Measurements from ENCODE around the gene BACH1.

Gene BACH1

GRCh38 chr21:29299916-29300806 lies 1.4 kb downstream of the BACH1 start:
- POLR2A ChIA-PET (ENCODE audit: low non-redundant PET): no interaction called here
- no peak for TF ChIP-seq CTCF (conservative IDR thresholded peaks at IDR 0.05; ENCODE audit: low read depth)
- CTCF ChIA-PET: interaction anchor here (0.6 to 0.9 kb wide), 5 partner anchors 113 to 659 kb away, joined by 3 to 5 read pairs (median 3); no protein-coding TSS in a partner anchor
- H3K27ac ChIP-seq: peak overlapping the region; percentile 96
- peak; percentile 74 for DNase-seq (ENCODE audit: low spot score)

DNA sequence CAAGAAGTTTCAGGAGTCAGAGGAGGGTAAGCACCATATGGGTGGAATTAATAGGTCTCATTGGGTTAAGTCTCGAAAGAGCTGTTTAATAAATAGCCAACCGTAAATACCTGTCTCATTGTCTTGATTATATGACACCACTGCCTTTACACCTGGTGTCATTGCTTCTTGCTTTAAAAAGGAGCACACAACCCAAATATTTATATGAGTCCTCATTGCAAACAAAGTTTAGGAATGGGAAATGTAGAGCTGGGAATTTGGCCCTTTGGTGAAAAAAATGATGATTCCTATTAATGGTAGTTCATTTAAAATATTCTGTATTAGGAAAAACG lies 2.1 kb downstream of the BACH1 start:
- no peak overlapping the region for H3K27ac ChIP-seq
- POLR2A ChIA-PET (ENCODE audit: low non-redundant PET): no interaction called here
- CTCF ChIA-PET: interaction anchor here (0.6 to 0.9 kb wide), 4 partner anchors 119 to 659 kb away, joined by 3 to 5 read pairs (median 3); no protein-coding TSS in a partner anchor
- TF ChIP-seq CTCF (conservative IDR thresholded peaks at IDR 0.05; ENCODE audit: low read depth): no peak
- DNase-seq (ENCODE audit: low spot score): no peak

GRCh38 chr21:29301691-29302090 lies 3.0 kb downstream of the BACH1 start:
- POLR2A ChIA-PET (ENCODE audit: low non-redundant PET): no interaction called here
- TF ChIP-seq CTCF (conservative IDR thresholded peaks at IDR 0.05; ENCODE audit: low read depth): no peak
- H3K27ac ChIP-seq: no peak overlapping the region
- CTCF ChIA-PET: no interaction called here
- DNase-seq (ENCODE audit: low spot score): no peak

DNA sequence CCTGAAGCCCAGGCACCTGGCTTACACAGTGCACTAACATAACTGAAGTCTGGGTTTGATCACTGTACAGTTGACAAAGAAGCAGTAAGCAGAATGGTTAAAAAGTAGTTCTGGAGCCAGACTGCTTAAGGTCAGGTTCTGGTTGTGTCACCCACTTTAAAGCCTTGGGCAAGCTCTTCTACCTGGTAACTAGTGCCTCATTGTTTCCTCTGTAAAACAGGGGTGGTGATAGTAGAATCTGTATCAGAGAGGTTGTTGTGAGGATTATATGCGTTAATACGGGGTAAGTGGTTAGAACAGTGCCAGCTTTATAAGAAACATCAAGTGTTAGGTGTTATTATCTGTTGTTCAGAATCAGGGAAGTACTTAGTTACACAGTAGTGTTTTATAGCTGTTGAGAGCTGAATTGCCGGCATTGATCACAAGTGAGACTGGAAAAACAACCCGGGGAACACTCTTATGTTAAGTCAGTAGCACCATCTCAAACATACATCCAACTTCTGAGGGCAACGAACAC lies 3.7 kb downstream of the BACH1 start:
- DNase-seq (ENCODE audit: low spot score): no peak
- CTCF ChIA-PET: interaction anchor here (0.6 kb wide), 1 partner anchor 786 kb away, joined by 4 read pairs; no protein-coding TSS in a partner anchor
- POLR2A ChIA-PET (ENCODE audit: low non-redundant PET): no interaction called here
- TF ChIP-seq CTCF (conservative IDR thresholded peaks at IDR 0.05; ENCODE audit: low read depth): no peak
- H3K27ac ChIP-seq: no peak overlapping the region

GRCh38 chr21:29303288-29303687 lies 4.6 kb downstream of the BACH1 start:
- no peak for TF ChIP-seq CTCF (conservative IDR thresholded peaks at IDR 0.05; ENCODE audit: low read depth)
- DNase-seq (ENCODE audit: low spot score): no peak
- CTCF ChIA-PET: interaction anchor here (0.6 kb wide), 2 partner anchors 15 to 786 kb away, joined by 4 read pairs; no protein-coding TSS in a partner anchor
- POLR2A ChIA-PET (ENCODE audit: low non-redundant PET): interaction anchor here (0.7 kb wide), 1 partner anchor 865 kb away, joined by 6 read pairs; no protein-coding TSS in a partner anchor
- H3K27ac ChIP-seq: no peak overlapping the region

GRCh38 chr21:29304597-29304996 lies 5.9 kb downstream of the BACH1 start:
- DNase-seq (ENCODE audit: low spot score): no peak
- H3K27ac ChIP-seq: no peak overlapping the region
- no peak for TF ChIP-seq CTCF (conservative IDR thresholded peaks at IDR 0.05; ENCODE audit: low read depth)
- ChIA-PET CTCF (no interaction called here), POLR2A (ENCODE audit: low non-redundant PET) (no interaction called here)

Data from RWPE1 (cell line).